Stimulated activated CD8-positive, alpha-beta memory T cell treated with anti-CD3 and anti-CD28 coated beads, Interleukin-15, amount 100 ng/mL, for 24 hours (primary cell): ENCODE results near the gene UQCRQ.

Experiments used
- DNase-seq: peaks from one replicate; pipeline ENCODE4 v3.0.0-alpha.2; 2020; ENCODE audit warnings: low read depth

Gene UQCRQ

DNA sequence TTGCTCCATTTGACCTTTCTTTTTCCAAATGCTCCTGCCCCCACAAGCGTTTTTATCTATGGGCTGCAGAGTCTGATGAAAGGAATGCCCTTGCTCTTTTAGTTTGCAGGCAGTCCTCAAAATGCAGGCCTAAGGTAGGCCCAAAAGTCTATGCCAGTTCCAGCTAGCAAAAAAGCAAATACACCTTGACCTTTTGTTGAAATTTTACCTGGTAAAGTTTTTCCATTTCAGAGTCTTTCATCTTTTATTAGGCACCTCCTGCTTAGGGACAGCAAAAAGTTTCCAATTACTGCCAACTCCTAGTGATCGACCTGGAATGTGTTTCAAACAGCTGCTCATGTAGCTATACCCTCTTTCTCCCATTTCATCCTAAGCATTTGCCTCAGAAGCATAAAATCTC, 4.4 kb downstream of the UQCRQ start:
- DNase-seq, result no peak

DNA sequence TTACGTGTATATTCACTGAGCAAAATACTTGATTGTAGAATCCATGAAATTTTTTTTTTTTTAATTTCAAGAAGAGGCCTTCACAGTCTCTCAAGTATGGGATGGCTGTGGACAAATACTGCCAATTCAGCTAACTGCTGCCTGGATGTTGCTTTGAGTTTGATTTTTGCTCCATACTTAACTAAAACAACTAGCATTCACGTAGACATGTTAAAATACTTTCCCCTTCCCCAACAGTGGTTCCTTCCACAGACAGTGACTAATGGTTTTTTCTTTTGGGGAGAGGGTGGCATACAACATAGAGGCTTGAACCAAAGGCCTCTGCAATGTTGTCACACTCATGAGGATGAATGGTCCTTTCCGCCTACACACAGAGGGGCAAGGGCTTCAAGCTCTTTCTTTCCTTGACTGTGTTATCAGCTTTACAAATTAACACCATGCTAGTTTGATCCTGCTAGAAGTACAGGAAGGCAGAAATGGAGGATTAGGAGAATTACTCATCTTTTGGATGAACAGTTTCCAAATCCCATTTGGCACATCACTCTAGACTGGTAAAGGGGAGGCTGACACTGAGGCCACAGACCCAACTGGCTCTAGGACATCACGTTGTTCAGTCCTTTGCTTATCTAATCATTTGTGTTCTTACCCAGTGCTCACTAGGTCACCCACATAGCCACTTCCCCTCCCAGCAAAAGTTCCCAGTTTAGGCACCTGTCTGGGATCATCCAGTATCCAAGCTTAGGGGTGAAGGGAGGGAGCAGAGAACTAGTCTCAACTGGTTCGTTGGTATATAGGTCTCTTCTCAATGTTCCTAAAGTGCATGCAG, 5.2 kb downstream of the UQCRQ start:
- no peak for DNase-seq

DNA sequence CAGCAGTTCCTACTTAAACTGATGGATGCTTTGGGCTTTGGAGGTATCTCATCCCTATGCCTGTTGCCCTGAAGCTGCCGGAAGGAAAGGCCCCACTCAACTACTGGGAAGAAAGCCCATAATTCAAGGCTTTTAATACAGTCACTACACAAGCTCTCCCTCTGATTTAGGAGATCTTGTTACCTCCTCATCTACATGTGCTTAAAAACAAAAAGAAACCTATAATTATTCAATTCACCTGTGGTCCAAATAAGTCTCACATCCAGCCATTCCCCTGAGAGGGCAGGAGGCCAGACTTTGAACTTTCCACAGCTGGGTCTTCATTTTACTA, 6.3 kb downstream of the UQCRQ start:
- no peak for DNase-seq

DNA sequence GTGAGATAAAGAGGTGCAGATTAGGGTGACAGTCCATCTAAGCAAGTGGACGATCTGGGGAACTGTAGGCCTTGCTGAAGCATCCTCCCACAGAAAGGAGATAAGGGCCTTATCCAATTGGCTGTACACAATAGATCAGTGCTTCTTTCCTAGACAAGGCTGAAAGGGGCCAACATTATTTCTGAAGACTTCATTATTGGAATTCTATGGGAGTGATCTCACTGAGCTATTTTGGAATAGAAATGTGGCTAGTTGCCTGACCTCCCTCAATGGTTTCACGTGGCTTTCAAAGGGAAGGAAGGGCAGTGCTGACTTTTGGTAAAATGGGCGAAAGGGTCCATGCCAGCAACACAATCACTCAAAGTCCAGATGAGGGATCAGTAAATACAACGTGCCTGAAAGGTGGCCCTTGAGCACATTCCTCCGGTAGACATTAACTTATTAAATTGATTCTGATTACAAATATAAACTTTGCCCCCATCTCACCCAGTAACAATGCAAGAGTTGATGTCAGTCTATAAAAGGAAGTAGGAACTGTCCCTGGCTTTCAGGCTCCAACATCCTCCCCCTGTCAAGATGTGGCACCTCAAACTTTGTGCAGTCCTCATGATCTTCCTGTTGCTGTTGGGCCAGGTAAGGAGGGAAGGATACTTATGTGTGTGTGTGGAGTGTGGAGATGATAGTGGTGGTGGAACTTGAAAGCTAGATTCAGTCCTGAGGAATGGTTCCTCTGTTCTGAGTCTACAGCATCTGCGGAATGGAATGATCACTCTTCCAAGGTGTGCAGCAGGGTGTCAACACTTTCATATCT, 6.9 kb downstream of the UQCRQ start, which contains the start of gene LEAP2:
TSS of gene LEAP2 (plus strand) at position 550 of the 811 bp plus-strand sequence. CDS start at position 577, 27 bp downstream.
- DNase-seq, result no peak

DNA sequence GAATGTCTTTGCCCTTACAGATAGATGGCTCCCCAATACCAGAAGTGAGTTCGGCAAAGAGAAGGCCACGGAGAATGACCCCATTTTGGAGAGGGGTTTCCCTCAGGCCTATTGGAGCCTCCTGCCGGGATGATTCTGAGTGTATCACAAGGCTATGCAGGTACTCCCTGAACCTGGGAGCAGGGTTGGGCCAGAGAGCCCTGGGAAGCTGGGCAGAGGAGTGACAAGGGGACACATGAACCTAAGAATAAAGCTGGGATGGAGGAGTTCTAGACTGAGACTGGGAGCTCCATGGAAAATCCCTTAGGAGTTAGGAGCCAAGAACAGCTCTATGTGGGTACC, 7.5 kb downstream of the UQCRQ start:
- no peak for DNase-seq

DNA sequence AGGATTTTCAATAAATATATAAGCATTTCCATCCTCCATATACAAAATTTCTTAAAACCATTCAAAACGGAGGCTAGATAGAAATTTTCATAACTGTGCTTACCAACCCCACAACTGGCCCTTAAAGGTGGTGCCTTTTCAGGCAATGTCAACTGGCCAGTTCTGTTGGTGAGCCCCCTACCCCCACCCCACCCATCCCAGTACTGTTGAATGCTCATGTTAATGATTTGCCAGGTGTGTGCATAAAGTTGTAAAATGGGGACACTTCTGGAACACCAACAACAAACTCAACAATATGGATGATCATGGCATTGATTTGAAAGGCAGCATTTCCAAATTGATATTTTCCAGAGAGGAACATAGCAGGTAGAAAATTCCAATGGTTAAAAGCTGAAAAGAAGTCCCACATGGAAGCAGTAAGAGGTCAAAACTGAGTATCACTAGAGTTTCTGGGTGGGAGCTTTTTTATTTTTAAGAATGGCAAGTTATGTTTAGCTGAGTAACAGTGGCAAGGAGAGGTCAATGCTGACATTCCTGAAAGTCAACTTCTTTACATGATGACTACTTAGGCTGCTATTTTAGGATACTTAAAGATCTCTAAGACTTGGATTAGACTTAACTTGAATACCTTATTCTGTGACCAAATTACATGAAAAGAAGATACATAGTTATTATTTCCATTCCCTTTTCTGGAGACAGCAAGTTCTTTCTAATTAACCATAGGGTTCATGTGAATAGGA, 9.7 kb downstream of the UQCRQ start:
- no peak for DNase-seq

DNA sequence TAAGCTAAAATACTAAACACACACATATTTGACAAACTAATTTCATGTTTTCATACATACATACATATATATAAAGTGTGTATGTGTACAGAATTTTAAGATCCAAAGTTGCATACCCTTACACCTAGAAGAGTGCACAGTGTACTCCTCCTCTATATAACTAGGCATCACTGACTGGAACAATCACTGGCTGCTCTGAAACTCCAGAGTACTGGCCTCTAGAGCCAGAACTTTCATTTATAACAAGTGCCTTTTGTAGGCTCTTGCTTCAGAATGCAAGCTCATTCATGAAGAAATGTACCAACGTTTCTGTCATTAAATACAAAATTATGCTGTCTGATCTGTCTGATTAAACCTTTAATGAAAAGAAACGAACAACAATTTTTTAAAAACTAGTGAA, 11.0 kb downstream of the UQCRQ start:
- no peak for DNase-seq

DNA sequence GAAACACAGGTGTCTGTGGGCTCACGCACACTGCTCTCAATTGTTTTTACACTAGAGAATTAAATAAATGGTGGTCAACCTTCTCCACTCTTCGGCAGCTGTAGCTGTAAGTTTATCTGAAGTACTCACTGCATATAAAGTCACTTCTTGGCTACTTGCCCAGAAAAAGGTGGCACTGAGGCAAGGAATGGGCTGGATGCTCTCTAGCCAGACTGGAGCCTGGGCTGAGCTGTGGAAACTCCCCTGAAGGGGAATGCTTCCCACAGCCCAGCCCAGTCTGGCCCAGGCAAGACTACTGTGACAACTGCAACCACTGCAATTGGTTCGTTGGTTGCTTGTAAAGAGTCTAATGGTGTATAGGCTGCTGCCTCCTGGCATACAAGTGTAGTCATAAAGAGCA, 11.5 kb downstream of the UQCRQ start:
- no peak for DNase-seq

DNA sequence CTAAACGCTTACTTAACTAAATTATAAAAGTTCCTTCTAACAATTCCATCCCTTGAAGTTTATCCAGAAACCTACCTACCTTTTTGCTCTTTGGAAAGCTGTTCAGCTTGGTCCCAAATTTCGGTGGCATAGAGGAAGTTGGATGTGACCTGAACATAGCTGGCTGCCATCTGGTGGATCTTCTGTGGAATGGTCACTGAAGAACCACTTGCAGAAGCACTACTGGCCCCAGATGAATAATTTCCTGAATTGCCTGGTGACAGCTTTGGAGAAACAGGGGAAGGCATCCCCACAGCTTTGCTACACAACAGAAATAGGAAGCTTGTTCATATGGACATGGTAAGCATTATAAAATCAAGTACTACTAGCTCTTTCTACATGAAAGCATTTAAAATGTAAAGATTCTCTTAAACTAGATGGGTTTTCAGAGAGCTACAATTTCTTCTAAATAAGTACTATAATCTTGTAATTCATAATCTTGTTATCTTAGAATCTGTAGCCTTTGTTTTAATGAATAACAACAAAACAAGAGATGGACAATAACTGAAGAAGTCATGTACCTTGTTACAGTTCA, 16.9 kb downstream of the UQCRQ start:
- DNase-seq, result no peak

DNA sequence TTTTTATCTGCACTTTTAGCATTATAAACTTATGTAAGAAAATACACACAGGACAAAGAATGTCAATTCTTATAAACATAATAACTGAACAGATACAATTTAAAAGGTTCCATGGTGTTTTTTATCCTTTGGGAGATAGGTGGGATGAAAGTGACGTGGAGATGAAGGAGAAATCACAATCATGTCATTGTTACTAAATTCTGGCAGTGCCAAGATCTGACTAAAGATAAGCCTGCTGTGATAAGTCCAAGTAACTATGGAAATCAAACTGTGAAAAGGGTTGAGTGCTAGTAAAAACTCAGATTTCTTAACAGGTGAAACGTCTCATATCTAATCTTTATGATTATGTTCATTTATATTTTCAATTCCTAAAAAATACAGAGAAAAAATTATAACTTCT, 18.1 kb downstream of the UQCRQ start:
- DNase-seq, result no peak

DNA sequence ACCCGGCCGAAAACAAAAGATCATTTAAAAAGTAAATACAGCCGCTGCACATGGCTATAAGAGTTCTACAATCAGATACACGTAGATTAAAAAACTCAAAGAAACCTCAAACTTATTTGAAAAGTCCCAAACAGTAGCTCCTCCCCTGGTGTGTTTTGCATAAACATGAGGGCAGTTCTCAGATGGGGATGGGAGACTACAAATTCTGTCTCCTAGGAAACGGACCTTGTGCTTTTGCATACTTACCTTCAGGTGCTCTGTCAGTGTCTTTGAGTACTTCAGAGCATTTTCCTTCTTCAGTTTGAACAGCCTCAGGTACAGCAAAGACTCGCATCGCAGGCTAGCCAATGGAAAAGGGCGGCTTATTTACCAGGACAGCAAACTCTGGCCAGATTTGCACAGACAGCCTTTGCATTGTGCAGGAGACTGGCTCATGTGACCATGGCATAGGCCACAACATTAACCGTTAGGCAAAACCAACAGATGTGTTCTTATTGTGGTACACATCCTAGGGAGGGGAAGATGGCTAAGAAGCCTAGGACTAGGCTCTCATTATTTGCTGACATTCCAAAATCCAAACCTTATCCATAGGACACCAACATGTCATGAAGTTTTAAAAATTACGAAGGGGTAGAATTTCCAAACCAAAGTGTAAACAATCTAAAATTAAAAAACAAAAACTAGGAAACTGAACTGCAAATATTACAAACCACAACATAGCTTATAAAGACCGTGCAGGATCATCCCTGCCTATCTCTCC, 19.8 kb downstream of the UQCRQ start:
- no peak for DNase-seq

DNA sequence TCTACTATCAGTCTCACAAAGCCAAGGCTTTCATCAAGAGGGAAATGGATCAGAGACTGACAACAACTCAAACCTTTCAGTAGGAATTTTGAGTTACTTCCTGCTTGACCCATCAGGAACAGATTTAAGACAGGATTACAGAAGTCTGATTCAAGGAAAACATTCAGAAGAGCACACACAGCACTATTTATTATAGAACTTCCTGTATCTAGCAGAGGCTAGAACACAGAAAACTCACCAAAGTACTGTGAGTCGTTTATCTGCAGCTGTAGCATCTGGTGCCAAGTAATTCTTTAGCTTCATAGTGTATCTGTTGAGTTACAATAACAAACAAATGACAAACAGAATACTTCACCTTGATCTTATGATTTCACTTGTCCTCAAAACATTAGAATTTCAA, 20.8 kb downstream of the UQCRQ start:
- no peak for DNase-seq

DNA sequence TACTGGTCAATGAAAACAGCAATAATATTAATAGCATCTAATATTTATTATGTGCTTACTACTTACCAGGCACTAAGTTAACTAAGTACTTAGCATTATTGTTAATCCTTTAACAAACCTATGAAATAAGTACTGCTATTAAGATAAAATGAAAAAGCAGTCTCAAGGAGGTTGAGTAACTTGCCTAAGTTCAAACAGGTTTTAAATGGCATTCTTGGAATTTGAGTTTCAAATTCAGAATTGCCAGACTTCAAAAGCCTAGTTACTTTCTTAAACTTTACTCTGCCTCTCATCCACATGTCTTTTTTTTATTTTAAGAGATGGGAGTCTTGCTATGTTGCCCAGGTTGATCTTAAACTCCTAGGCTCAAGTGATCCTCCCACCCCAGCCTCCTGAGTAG, 23.1 kb downstream of the UQCRQ start:
- DNase-seq, result no peak

DNA sequence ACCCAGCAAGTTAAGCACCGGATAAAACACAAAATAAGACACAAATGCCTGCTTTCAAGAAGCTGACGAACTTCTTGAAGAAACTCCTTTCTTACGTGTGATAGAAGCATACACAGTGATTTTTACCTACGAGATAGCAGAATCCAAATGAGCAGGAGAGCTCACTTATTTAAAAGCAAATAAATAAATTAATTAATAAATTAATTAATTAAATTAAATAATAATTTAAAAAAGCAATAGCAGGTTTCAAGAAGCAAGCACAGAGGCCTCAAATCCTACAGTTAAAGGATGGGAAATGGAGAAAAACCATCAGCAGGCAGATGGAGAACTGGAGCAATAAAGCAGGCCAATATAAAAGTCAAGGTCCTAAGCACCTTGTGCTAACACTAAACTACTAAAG, 24.4 kb downstream of the UQCRQ start:
- no peak for DNase-seq

DNA sequence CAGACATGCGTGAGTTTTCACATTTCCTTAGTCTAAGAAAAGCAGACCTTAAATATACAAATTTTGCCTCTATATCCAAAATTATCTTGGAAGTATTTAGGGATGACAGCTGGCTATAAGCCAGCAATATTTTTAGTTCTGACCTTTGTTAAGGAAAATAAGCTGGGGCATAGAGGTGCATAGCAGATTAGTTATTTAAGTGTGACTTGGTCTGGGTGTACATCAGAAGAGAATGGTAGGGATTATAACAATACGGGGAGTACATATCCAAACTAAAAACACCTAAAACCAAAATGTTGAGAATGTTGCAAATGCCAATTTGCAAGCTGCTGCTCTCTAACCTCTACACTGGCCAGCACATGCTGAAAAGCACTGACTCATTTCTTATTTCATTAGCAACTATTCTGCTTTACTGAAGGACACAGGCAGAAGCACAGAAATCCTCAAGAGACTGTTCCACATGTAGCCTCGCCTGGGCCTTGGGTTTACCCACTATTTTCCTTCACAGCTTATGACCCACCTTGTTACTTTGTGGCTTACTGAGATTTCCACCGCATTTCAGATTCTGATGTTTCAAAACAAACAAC, 29.4 kb downstream of the UQCRQ start:
- no peak for DNase-seq

DNA sequence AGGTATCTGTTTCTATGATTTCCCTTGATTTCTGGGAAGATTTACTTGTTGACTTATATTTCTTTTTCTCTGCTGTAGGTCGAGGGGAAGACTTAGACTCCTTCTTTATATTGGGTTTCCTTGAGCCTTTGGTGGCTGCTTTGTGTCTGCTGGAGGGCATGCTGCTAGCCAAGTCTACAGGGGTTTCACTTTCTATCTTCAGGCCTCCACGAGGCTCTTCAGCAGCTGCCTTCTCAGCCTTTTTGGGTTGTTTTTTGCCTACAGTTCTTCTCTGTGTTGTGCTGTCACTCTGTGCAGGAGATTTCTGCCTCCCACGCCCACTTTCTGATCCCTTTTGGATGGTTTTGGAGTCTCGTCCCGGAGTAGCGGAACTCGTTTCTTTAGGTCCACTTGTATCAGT, 30.2 kb downstream of the UQCRQ start:
- DNase-seq, result no peak

DNA sequence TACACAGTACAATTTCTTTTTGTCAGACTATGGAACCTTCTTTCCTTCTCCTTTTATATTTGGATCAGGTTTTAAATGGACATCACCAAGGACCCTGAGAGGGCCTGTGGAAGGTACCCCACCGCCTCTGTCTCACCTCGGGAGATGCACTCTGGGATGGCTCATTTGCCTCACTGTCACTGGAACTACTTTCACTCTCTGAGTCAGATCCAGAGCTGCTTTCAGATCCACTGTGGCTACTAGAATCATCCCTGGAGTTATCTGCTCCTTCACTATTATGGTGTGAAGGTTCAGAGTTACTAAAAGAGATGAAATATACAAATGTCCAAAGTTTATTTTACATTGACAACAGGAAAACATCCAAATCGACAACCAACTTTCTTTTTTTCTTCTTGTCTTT, 31.7 kb downstream of the UQCRQ start:
- DNase-seq, result no peak

DNA sequence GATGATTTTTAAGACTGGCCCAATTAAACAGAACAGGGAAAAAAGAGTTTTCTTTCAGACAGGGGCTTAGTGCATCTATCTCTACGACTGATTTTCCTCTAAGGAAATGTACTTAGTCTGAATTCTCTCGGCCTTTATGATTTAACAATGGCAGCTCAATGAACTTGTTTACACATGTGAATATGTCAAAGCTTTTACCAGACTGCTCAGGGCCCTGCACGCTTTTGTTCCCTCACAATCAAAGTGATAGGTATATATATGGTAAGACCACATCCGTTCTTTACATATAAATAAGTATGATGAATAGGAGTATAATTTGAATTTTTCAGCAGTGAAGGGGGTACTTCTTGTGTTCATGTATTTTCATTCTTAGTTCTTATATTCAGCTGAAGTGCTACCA, 34.6 kb downstream of the UQCRQ start:
- DNase-seq, result no peak

DNA sequence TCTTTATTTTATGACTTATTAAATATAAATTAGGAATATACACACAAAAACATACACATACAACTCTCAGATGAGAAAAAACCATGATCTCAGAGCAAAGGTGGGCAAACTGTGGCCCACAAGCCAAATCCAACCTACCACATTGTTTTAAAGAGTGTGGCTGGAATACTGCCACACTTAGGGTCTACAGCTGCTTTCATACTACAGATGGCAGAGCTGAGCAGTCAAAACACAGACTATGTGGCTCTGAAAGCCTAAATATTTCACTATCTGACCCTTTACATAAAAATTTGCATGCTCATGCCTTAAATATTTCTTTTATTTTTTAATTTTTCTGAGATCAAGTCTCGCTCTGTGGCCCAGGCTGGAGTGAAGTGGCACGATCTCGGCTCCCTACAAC, 35.3 kb downstream of the UQCRQ start:
- no peak for DNase-seq

DNA sequence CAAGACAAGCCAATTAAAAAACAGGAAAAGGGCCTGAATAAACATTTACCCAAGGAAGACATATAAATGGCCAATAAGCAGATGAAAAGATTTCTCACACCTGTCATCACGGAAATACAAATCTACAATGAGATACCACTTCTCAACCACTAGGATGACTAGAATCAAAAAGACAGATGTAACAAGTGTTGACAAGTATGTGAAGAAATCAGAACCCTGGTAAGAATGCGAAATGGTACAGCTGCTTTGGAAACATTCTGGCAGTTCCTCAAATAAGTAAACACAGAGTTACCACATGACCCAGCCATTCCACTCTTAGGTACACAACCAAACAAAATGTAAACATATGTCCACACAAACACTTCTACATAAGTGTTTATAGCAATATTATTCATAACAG, 39.5 kb downstream of the UQCRQ start:
- no peak for DNase-seq

DNA sequence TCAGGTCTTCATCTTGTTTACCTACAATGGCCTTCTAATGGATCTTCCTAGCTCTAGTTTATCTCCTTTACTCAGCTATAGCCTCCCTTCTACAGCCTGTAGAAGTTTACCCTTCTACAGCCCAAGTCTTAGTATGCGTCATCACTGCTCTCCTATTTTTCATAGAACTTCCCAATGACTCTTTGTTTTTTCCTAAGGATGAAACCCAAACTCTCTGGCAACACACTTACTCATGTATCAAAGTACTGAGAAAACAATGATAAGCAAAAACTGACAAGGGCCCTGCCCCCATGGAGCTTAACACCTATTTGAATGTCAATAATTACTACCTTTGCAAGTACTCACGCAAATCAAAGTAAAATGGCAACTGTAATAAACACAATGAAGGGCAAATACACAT, 40.7 kb downstream of the UQCRQ start:
- no peak for DNase-seq

DNA sequence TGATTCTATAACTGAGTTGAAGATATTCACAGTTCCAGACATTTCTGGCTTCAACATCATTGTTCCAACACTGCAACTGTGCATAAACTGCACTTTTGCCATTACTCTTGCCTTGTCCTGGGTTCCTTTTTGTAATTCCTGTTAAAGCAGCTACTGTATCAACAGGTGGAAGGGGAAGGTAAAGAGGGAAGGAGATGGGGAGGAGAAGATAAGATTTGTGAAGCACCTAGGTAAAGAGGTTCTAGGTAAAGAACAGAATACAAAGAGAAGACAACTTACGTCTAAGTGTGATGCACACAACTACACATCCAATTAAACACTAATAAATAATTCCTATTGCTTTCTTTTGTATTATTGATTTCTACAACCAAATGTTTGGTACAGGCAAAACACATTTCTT, 43.3 kb downstream of the UQCRQ start:
- DNase-seq, result no peak
